HepG2 (cell line): ENCODE measurements around the gene NEK8. TPM values are rescaled to one million over a fixed set of nuclear protein-coding genes. Genes with fewer than 3 reads are reported as not detected.
A peak's percentile ranks its signal among the peaks of the same experiment; 100 is the strongest.

Experiments
- ATAC-seq: fragments of 200-7000 bp; cut with Tn5 transposase; 3 replicates; pipeline ENCODE4 v1.9.1; 2020; ENCODE audit warnings: mild to moderate bottlenecking, moderate library complexity
- BruUV-seq: library from RNA; stranded (reverse); fragments of 400-500 nt; replicated peaks from 2 replicates; lab custom pipeline; 2021; lab: Mats Ljungman, UMichigan
- CTCF ChIA-PET: fragments of 300-600 bp; formaldehyde crosslinking; extraction: SDS; loops from one replicate; lab custom pipeline; 2021; ENCODE audit warnings: low total read pairs, inconsistent platforms, low intra/inter-chr PET ratio; lab: Yijun Ruan, JAX
- POLR2A ChIA-PET: fragments of 350-600 bp; sonication (Branson Sonifier 250); formaldehyde crosslinking; loops from one replicate; lab custom pipeline; 2020; ENCODE audit warnings: antibody characterized with exemption, inconsistent platforms; lab: Yijun Ruan, JAX
- DNase-seq: peaks from one replicate; pipeline ENCODE4 v3.0.0-alpha.2; 2015; ENCODE audit warnings: low spot score
- FAIRE-seq: peaks from 3 replicates; lab custom pipeline; 2011; peaks lifted over from hg19 to GRCh38; lab: Jason Lieb, UNC
- H2AFZ ChIP-seq: one replicate; pipeline ENCODE4 v1.6.1; 2011; ENCODE audit warnings: low read length, inconsistent platforms
- H3K27ac ChIP-seq: fragments of 300-600 bp; 3 replicates; pipeline ENCODE4 v1.8.0; 2011; ENCODE audit warnings: mixed run types, mild to moderate bottlenecking, mixed read lengths, low read length, inconsistent platforms; ENCODE audit not compliant: insufficient read depth; ENCODE audit errors: extremely low read length
- H3K27me3 ChIP-seq, 2 experiments: fragments of 200-600 bp in 1 of 2; 2 replicates in 1 of 2; 3 replicates in 1 of 2; pipeline versions ENCODE4 v1.6.0 to v1.8.0; 2011; ENCODE audit warnings: low read length in 2 of 2, mild to moderate bottlenecking in 2 of 2, moderate library complexity in 2 of 2, inconsistent platforms in 1 of 2; ENCODE audit not compliant: insufficient read depth in 2 of 2, control insufficient read depth in 1 of 2
- H3K36me3 ChIP-seq, 2 experiments: fragments of 200-600 bp in 1 of 2; replicated peaks in 1 of 2; 2 replicates in 1 of 2; 3 replicates in 1 of 2; pipeline versions ENCODE4 v1.5.1 to v1.8.0; 2011; ENCODE audit warnings: low read length in 2 of 2, inconsistent platforms in 1 of 2; ENCODE audit not compliant: insufficient read depth in 2 of 2, control insufficient read depth in 1 of 2
- H3K4me1 ChIP-seq: 2 replicates; pipeline ENCODE4 v1.5.1; 2012; ENCODE audit warnings: low read length, inconsistent platforms; ENCODE audit not compliant: insufficient read depth
- H3K4me2 ChIP-seq: 2 replicates; pipeline ENCODE4 v1.6.0; 2011; ENCODE audit warnings: low read depth, low read length, inconsistent platforms
- H3K4me3 ChIP-seq, 3 experiments: fragments of 200-600 bp in 1 of 3; sonication (generic), shearing (Covaris generic) in 1 of 3; replicated peaks in 1 of 3; 2 replicates each; pipeline ENCODE4 v1.5.1; 2011 to 2016; ENCODE audit warnings: low read length in 3 of 3, inconsistent platforms in 2 of 3, low read depth in 2 of 3, mild to moderate bottlenecking in 2 of 3, control low read depth in 1 of 3, mixed read lengths in 1 of 3; ENCODE audit not compliant: insufficient read depth in 1 of 3
- H3K79me2 ChIP-seq: one replicate; pipeline ENCODE4 v1.6.1; 2011; ENCODE audit warnings: low read length, inconsistent platforms; ENCODE audit not compliant: insufficient read depth
- H3K9ac ChIP-seq: 2 replicates; pipeline ENCODE4 v1.6.0; 2011; ENCODE audit warnings: mild to moderate bottlenecking, low read depth, low read length, inconsistent platforms; ENCODE audit not compliant: insufficient read depth
- H3K9me3 ChIP-seq: 2 replicates; pipeline ENCODE4 v1.5.1; 2012; ENCODE audit warnings: mild to moderate bottlenecking, low read length
- H4K20me1 ChIP-seq: 2 replicates; pipeline ENCODE4 v1.6.0; 2011; ENCODE audit warnings: inconsistent platforms, mild to moderate bottlenecking, low read length, moderate library complexity; ENCODE audit not compliant: insufficient read depth
- ATAD3A ChIP-seq: sonication (generic); formaldehyde crosslinking; IDR thresholded peaks from 2 replicates; pipeline ENCODE4 v1.4.0; 2020; ENCODE audit warnings: missing genetic modification reagents
- ATF6 ChIP-seq: sonication (generic); formaldehyde crosslinking; conservative IDR thresholded peaks from 2 replicates; pipeline ENCODE4 v1.4.0; 2020; ENCODE audit warnings: missing genetic modification reagents
- ATF7 ChIP-seq, 2 experiments: fragments of 450-650 bp in 1 of 2; sonication (generic) in 1 of 2; formaldehyde crosslinking in 1 of 2; IDR thresholded peaks; 2 replicates each; pipeline versions ENCODE4 v1.4.0 to v1.6.1; 2016 to 2020; ENCODE audit warnings: antibody characterized with exemption in 1 of 2, mild to moderate bottlenecking in 1 of 2, missing genetic modification reagents in 1 of 2
- HCFC1 ChIP-seq: fragments of 150-350 bp; IDR thresholded peaks from 2 replicates; pipeline ENCODE4 v1.6.1; 2014; ENCODE audit warnings: low read depth, low read length
- TRIM22 ChIP-seq: fragments of 450-650 bp; IDR thresholded peaks from 2 replicates; pipeline ENCODE4 v1.6.1; 2017
- ZBTB38 ChIP-seq: sonication (generic); formaldehyde crosslinking; IDR thresholded peaks from 2 replicates; pipeline ENCODE4 v1.5.1; 2020; ENCODE audit warnings: mild to moderate bottlenecking, missing genetic modification reagents
- ZKSCAN8 ChIP-seq: IDR thresholded peaks from 2 replicates; pipeline ENCODE4 v1.6.1; 2016; ENCODE audit warnings: borderline replicate concordance, missing genetic modification reagents, missing compliant biosample characterization
- ZNF292 ChIP-seq: sonication (generic); formaldehyde crosslinking; IDR thresholded peaks from 2 replicates; pipeline ENCODE4 v1.8.1; 2022; ENCODE audit warnings: mild to moderate bottlenecking, low read depth, missing genetic modification reagents, borderline replicate concordance
- ZNF619 ChIP-seq: sonication (generic); formaldehyde crosslinking; IDR thresholded peaks from 2 replicates; pipeline ENCODE4 v1.4.0; 2020; ENCODE audit warnings: mild to moderate bottlenecking, missing genetic modification reagents
- ZNF75D ChIP-seq: sonication (generic); formaldehyde crosslinking; IDR thresholded peaks from 2 replicates; pipeline ENCODE4 v1.8.1; 2023; ENCODE audit warnings: missing genetic modification reagents, mild to moderate bottlenecking, borderline replicate concordance
- ZNF776 ChIP-seq: sonication (generic); formaldehyde crosslinking; IDR thresholded peaks from 2 replicates; pipeline ENCODE4 v1.4.0; 2020; ENCODE audit warnings: mild to moderate bottlenecking, missing genetic modification reagents
- WGBS: methylation state at CpG from one replicate; pipeline ENCODE4 v1.1.6; 2017; ENCODE audit warnings: low lambda C conversion rate; 5-methylcytosine and 5-hydroxymethylcytosine counted together
- in situ Hi-C: cut with HindIII; loops from 2 replicates; pipeline ENCODE4 v1.10.0; 2017; ENCODE audit warnings: low pct_unique_long_range_greater_than_20kb; ENCODE audit not compliant: extremely low pct_ligation_motif_present
- intact Hi-C: fragments of 100-400 bp; cut with micrococcal nuclease; formaldehyde crosslinking; loops from one replicate; pipeline ENCODE4 v1.10.0; 2022; ENCODE audit not compliant: unreplicated experiment
- polyA plus RNA-seq, 8 experiments: library from polyadenylated mRNA; depleted of rRNA in 3 of 8; stranded (reverse) in 7 of 8; unstranded in 1 of 8; fragments of >200 nt; fragmentation: Illumina TruSeq in 4 of 8; extraction: Trizol in 4 of 8; gene quantifications; 2 replicates each; pipeline versions ENCODE4 v1.2.1 to v1.2.3, GENCODE V29; 2011 to 2016; ENCODE audit warnings: low read depth in 4 of 8, missing spikeins in 1 of 8, mixed read lengths in 1 of 8; ENCODE audit not compliant: insufficient read depth in 1 of 8
- total RNA-seq, 5 experiments: library from RNA; depleted of rRNA; stranded (reverse); fragments of >200 nt; fragmentation: Illumina TruSeq; extraction: Trizol; gene quantifications; 2 replicates each; pipeline ENCODE4 v1.2.3, GENCODE V29; 2016; ENCODE audit warnings: low read depth in 1 of 5

NEK8 gene
- total and polyA plus RNA-seq, 2 of the 13 experiments (the other 11 are each of a cell fraction or from before 2014, with no cell fraction given): 5.8 to 13.5 TPM

- Histone ChIP-seq H3K79me2 (no peaks in the 10 kb centered on the region), H3K9me3 (no peaks in the 10 kb centered on the region), H3K27me3 (no peaks in the 10 kb centered on the region), H3K4me2 (no peak overlapping the region), H3K9ac (no peak overlapping the region), H3K4me1 (no peaks in the 10 kb centered on the region), H3K4me3 (no peak overlapping the region), H2AFZ (no peak overlapping the region), H4K20me1 (no peaks in the 10 kb centered on the region), H3K27ac (no peak overlapping the region), H3K36me3 (peaks cover 28 to 63% of the 10 kb centered on the region in 2 experiments)
- FAIRE-seq: no peak
- ChIA-PET CTCF (no interaction called here), POLR2A (interaction anchor here (1.3 kb wide), 1 partner anchor 33 kb away, joined by 3 read pairs; no protein-coding TSS in a partner anchor)
- no peak for ATAC-seq
- no peak for DNase-seq
- WGBS: 68% methylated on average over 9 of the region's 9 CpGs
- intact Hi-C loops: loop anchor here (5.0 kb wide), 2 partner anchors 81 to 136 kb away; partner anchors contain the start of genes FAM222B and FLOT2
- TF ChIP-seq ZKSCAN8 (CRISPR knock-in tag): peak; percentile 93
- TF ChIP-seq ZNF292 (CRISPR knock-in tag): no peak
- in situ Hi-C loops: loop anchor here (10.0 kb wide), 1 partner anchor 124 kb away; no protein-coding TSS in a partner anchor
- BruUV-seq: no TSS peak
These were observed 32.3 kb downstream of the NEK8 start for GRCh38 chr17:28760601-28761562.

GRCh38 chr17:28763137-28763799 lies 34.7 kb downstream of the NEK8 start:
- no peaks in the 10 kb centered on the region for H4K20me1 ChIP-seq
- no peak for FAIRE-seq
- 100% methylated on average over 1 of the region's 1 CpG for WGBS
- H3K27me3 ChIP-seq: no peaks in the 10 kb centered on the region
- intact Hi-C loops (loop anchor here (1.0 to 5.0 kb wide), 4 partner anchors 79 to 154 kb away; partner anchors contain the start of genes FAM222B and FLOT2), in situ Hi-C loops (loop anchor here (10.0 kb wide), 1 partner anchor 122 kb away; no protein-coding TSS in a partner anchor)
- no peak overlapping the region for H3K4me3 ChIP-seq
- no TSS peak for BruUV-seq
- H3K36me3 ChIP-seq: peaks cover 26 to 67% of the 10 kb centered on the region in 2 experiments
- POLR2A ChIA-PET: interaction anchor here (0.6 to 1.4 kb wide), 6 partner anchors 18 to 202 kb away, joined by 3 to 9 read pairs (median 4); partner anchors contain the start of gene FAM222B
- no peak overlapping the region for H3K4me2 ChIP-seq
- CTCF ChIA-PET: interaction anchor here (1.0 to 1.9 kb wide), 5 partner anchors 13 to 153 kb away, joined by 3 to 20 read pairs (median 5); partner anchors contain the start of gene DHRS13
- H3K4me1 ChIP-seq: no peaks in the 10 kb centered on the region
- no peak overlapping the region for H3K9ac ChIP-seq
- H3K9me3 ChIP-seq: no peaks in the 10 kb centered on the region
- ATAC-seq: no peak; the same call in 2 of the 3 replicates
- no peak overlapping the region for H2AFZ ChIP-seq
- H3K27ac ChIP-seq: no peak overlapping the region
- no peaks in the 10 kb centered on the region for H3K79me2 ChIP-seq
- DNase-seq: no peak
- TF ChIP-seq ZNF75D (CRISPR knock-in tag) (no peak), HCFC1 (no peak), ZNF776 (CRISPR knock-in tag) (no peak), ATAD3A (no peak), ATF7 (IDR thresholded peaks at IDR 0.05) (no peak), ATF7 (CRISPR knock-in tag; IDR thresholded peaks at IDR 0.05) (no peak), ZNF619 (CRISPR knock-in tag) (no peak), ZBTB38 (CRISPR knock-in tag) (no peak), ATF6 (CRISPR knock-in tag) (no peak), TRIM22 (no peak)
